ENCODE data around the gene CBX8. TPM values are rescaled to one million over a fixed set of nuclear protein-coding genes. Genes with fewer than 3 reads are reported as not detected.

CBX8 gene
- total RNA-seq, 4 donors from 2014 or later: 2.3 to 4.7 (median 2.6) TPM

- H3K9me3 ChIP-seq: no peaks in the 10 kb centered on the region
- no peak for DNase-seq
- 65 to 68% methylated on average over 6 of the region's 6 CpGs for WGBS, 2 donors
- no peaks in the 10 kb centered on the region for H3K36me3 ChIP-seq
- H3K4me1 ChIP-seq: peaks cover 0 to 7% (median 0%) of the 10 kb centered on the region in 3 donors
- TF ChIP-seq POLR2A (IDR thresholded peaks at IDR 0.05) (no peak), CTCF (IDR thresholded peaks at IDR 0.05) (no peak)
- intact Hi-C loops (cut with DNase I): no loop called here
- H3K27me3 ChIP-seq: peaks cover 0 to 90% (median 5%) of the 10 kb centered on the region in 4 donors
- no peak overlapping the region for H3K27ac ChIP-seq
- no peak overlapping the region for H3K4me3 ChIP-seq
Observed at GRCh38 chr17:79771276-79771675, 25.6 kb downstream of the CBX8 start.

GRCh38 chr17:79769570-79770506, 27.0 kb downstream of the CBX8 start:
- no peak for TF ChIP-seq CTCF (IDR thresholded peaks at IDR 0.05)
- no peak for TF ChIP-seq POLR2A (IDR thresholded peaks at IDR 0.05)
- H3K36me3 ChIP-seq: no peaks in the 10 kb centered on the region
- H3K27ac ChIP-seq: peak overlapping the region in 1 of 4 donors; percentile 13
- H3K4me1 ChIP-seq: peaks cover 0 to 7% (median 0%) of the 10 kb centered on the region in 3 donors
- H3K4me3 ChIP-seq: no peak overlapping the region
- WGBS, 2 donors: 59 to 65% methylated on average over 15 to 16 of the region's 28 CpGs
- H3K27me3 ChIP-seq: peaks cover 0 to 89% (median 0%) of the 10 kb centered on the region in 4 donors
- intact Hi-C loops (cut with DNase I): no loop called here
- no peaks in the 10 kb centered on the region for H3K9me3 ChIP-seq
- DNase-seq: no peak

- TF ChIP-seq CTCF (IDR thresholded peaks at IDR 0.05): no peak
- no peak for TF ChIP-seq POLR2A (IDR thresholded peaks at IDR 0.05)
- intact Hi-C loops (cut with DNase I): no loop called here
Observed at GRCh38 chr17:79765708-79766107, 31.2 kb downstream of the CBX8 start.

GRCh38 chr17:79761894-79762589, 34.8 kb downstream of the CBX8 start:
- Histone ChIP-seq H3K36me3 (no peaks in the 10 kb centered on the region), H3K9me3 (no peaks in the 10 kb centered on the region), H3K4me1 (peaks cover 0 to 6% (median 5%) of the 10 kb centered on the region in 3 donors), H3K27ac (no peak overlapping the region), H3K4me3 (no peak overlapping the region), H3K27me3 (peaks cover 0 to 40% (median 0%) of the 10 kb centered on the region in 4 donors)
- 71 to 73% methylated on average over 13 to 15 of the region's 19 CpGs for WGBS, 2 donors
- no peak for TF ChIP-seq POLR2A (IDR thresholded peaks at IDR 0.05)
- no peak for TF ChIP-seq CTCF (IDR thresholded peaks at IDR 0.05)
- intact Hi-C loops (cut with DNase I): no loop called here
- no peak for DNase-seq

More at GRCh38 chr17:79765708-79766107, 31.2 kb downstream of the CBX8 start:
- Histone ChIP-seq H3K9me3 (no peaks in the 10 kb centered on the region), H3K36me3 (no peaks in the 10 kb centered on the region), H3K4me3 (no peak overlapping the region), H3K4me1 (peaks cover 0 to 7% (median 0%) of the 10 kb centered on the region in 3 donors), H3K27ac (no peak overlapping the region), H3K27me3 (peaks cover 0 to 65% (median 0%) of the 10 kb centered on the region in 4 donors)
- DNase-seq: no peak
- 66 to 77% methylated on average over 3 of the region's 3 CpGs for WGBS, 2 donors
